K562 (cell line): Measurements from ENCODE around the gene PTPRR. TPM values are rescaled to one million over a fixed set of nuclear protein-coding genes. Genes with fewer than 3 reads are reported as not detected.

Experiments used
- ATAC-seq: fragments of 200-7000 bp; cut with Tn5 transposase; 3 replicates; pipeline ENCODE4 v1.9.1; 2020; ENCODE audit warnings: moderate library complexity
- BruUV-seq: library from RNA; stranded (reverse); fragments of 400-500 nt; replicated peaks from 2 replicates; lab custom pipeline; 2021; lab: Mats Ljungman, UMichigan
- CTCF ChIA-PET: fragments of 300-600 bp; formaldehyde crosslinking; extraction: SDS; loops from one replicate; lab custom pipeline; 2021; ENCODE audit warnings: low intra/inter-chr PET ratio; lab: Yijun Ruan, JAX
- POLR2A ChIA-PET: fragments of 300-600, 350-650 bp; sonication (Branson Sonifier 250); formaldehyde crosslinking; extraction: SDS; loops from one replicate; lab custom pipeline; 2021; ENCODE audit warnings: antibody characterized with exemption, inconsistent platforms; lab: Yijun Ruan, JAX
- DNase-seq, 4 experiments: peaks; one replicate each; pipeline versions ENCODE4 v3.0.0 to v3.0.0-alpha.2; 2011 to 2018; ENCODE audit warnings: low spot score in 3 of 4, mixed read lengths in 3 of 4; ENCODE audit errors: extremely low read depth in 1 of 4
- FAIRE-seq: peaks from 2 replicates; lab custom pipeline; 2011; peaks lifted over from hg19 to GRCh38; lab: Jason Lieb, UNC
- H2AFZ ChIP-seq: 2 replicates; pipeline ENCODE4 v1.6.0; 2011; ENCODE audit warnings: low read depth, low read length, control low read depth, inconsistent platforms
- H3K27ac ChIP-seq: fragments of 200-600 bp; 3 replicates; pipeline ENCODE4 v1.8.0; 2011; ENCODE audit warnings: low read depth, mild to moderate bottlenecking, control low read depth, inconsistent platforms, low read length, moderate library complexity, mixed read lengths; ENCODE audit errors: extremely low read depth
- H3K27me3 ChIP-seq, 2 experiments: fragments of 300-600 bp in 1 of 2; 2 replicates in 1 of 2; 3 replicates in 1 of 2; pipeline versions ENCODE4 v1.6.0 to v1.8.0; 2011; ENCODE audit warnings: inconsistent platforms in 2 of 2, low read length in 2 of 2, mild to moderate bottlenecking in 1 of 2, mixed read lengths in 1 of 2, moderate library complexity in 1 of 2; ENCODE audit not compliant: control insufficient read depth in 2 of 2, insufficient read depth in 2 of 2
- H3K36me3 ChIP-seq: fragments of 300-600 bp; 3 replicates; pipeline ENCODE4 v1.8.0; 2011; ENCODE audit warnings: mild to moderate bottlenecking, low read length, inconsistent platforms; ENCODE audit not compliant: control insufficient read depth, insufficient read depth
- H3K4me1 ChIP-seq, 2 experiments: fragments of 200-600 bp in 1 of 2; replicated peaks in 1 of 2; 2 replicates in 1 of 2; 3 replicates in 1 of 2; pipeline versions ENCODE4 v1.5.1 to v1.8.0; 2011; ENCODE audit warnings: inconsistent platforms in 2 of 2, low read length in 2 of 2, mild to moderate bottlenecking in 1 of 2, mixed read lengths in 1 of 2, moderate library complexity in 1 of 2; ENCODE audit not compliant: control insufficient read depth in 2 of 2, insufficient read depth in 2 of 2
- H3K4me2 ChIP-seq: 2 replicates; pipeline ENCODE4 v1.6.1; 2011; ENCODE audit warnings: low read length, control low read depth, inconsistent platforms, mixed read lengths; ENCODE audit not compliant: insufficient read depth
- H3K4me3 ChIP-seq: fragments of 200-600 bp; sonication (generic), shearing (Covaris generic); 2 replicates; pipeline ENCODE4 v1.5.1; 2016; ENCODE audit warnings: control low read depth, inconsistent platforms
- H3K79me2 ChIP-seq: fragments of 200-600 bp; 3 replicates; pipeline ENCODE4 v1.8.0; 2011; ENCODE audit warnings: low read length, inconsistent platforms; ENCODE audit not compliant: control insufficient read depth, insufficient read depth
- H3K9ac ChIP-seq, 2 experiments: 2 replicates each; pipeline versions ENCODE4 v1.6.0 to v1.6.1; 2011; ENCODE audit warnings: low read depth in 2 of 2, low read length in 2 of 2, control low read depth in 1 of 2, inconsistent platforms in 1 of 2, mild to moderate bottlenecking in 1 of 2, mixed read lengths in 1 of 2; ENCODE audit not compliant: insufficient read depth in 1 of 2
- H3K9me1 ChIP-seq: one replicate; pipeline ENCODE4 v1.6.0; 2011; ENCODE audit warnings: inconsistent platforms, mild to moderate bottlenecking, low read length, moderate library complexity; ENCODE audit not compliant: control insufficient read depth, insufficient read depth
- H3K9me3 ChIP-seq: replicated peaks from 2 replicates; pipeline ENCODE4 v1.5.1; 2011; ENCODE audit warnings: low read depth, low read length, inconsistent platforms; ENCODE audit not compliant: control insufficient read depth, insufficient read depth
- H4K20me1 ChIP-seq: replicated peaks from 2 replicates; pipeline ENCODE4 v1.6.1; 2011; ENCODE audit warnings: low read length, inconsistent platforms, mixed read lengths; ENCODE audit not compliant: control insufficient read depth, insufficient read depth
- ETS1 ChIP-seq: conservative IDR thresholded peaks from 2 replicates; pipeline ENCODE4 v1.6.1; 2011; ENCODE audit warnings: low read depth, mild to moderate bottlenecking, low read length; ENCODE audit not compliant: control insufficient read depth
- GATAD2B ChIP-seq: fragments of 450-650 bp; IDR thresholded peaks from 2 replicates; pipeline ENCODE4 v1.6.1; 2017; ENCODE audit warnings: mild to moderate bottlenecking, borderline replicate concordance
- MTA1 ChIP-seq: fragments of 450-650 bp; IDR thresholded peaks from 2 replicates; pipeline ENCODE4 v1.6.1; 2017; ENCODE audit warnings: borderline replicate concordance
- PURB ChIP-seq: sonication (generic); formaldehyde crosslinking; IDR thresholded peaks from 2 replicates; pipeline ENCODE4 v1.9.0; 2021; ENCODE audit warnings: low read depth, mild to moderate bottlenecking, missing genetic modification reagents
- RBM39 ChIP-seq: fragments of 200-400 bp; formaldehyde crosslinking; optimal IDR thresholded peaks from 2 replicates; pipeline ENCODE3; 2018; ENCODE audit warnings: low read depth, low read length
- ZNF175 ChIP-seq: fragments of 200-800 bp; sonication (Bioruptor generic); IDR thresholded peaks from 2 replicates; pipeline ENCODE4 v1.6.1; 2016; ENCODE audit warnings: low read depth, mild to moderate bottlenecking, missing genetic modification characterization, missing compliant biosample characterization
- WGBS: fragments of 100-300 bp; shearing (Covaris generic); methylation state at CpG from one replicate; pipeline ENCODE4 v1.1.6; 2016; ENCODE audit warnings: low coverage, mixed read lengths; ENCODE audit not compliant: insufficient coverage; ENCODE audit errors: missing lambda C conversion rate; 5-methylcytosine and 5-hydroxymethylcytosine counted together
- in situ Hi-C: fragments of 300-500 bp; cut with MboI; formaldehyde crosslinking; loops from 4 replicates; pipeline ENCODE4 v1.15.0; 2018; ENCODE audit warnings: inconsistent platforms, mixed read lengths
- intact Hi-C: fragments of 100-400 bp; cut with micrococcal nuclease; formaldehyde crosslinking; loops from 2 replicates; pipeline ENCODE4 v1.14.2; 2022
- polyA plus RNA-seq, 8 experiments: library from polyadenylated mRNA; depleted of rRNA in 4 of 8; stranded (reverse) in 5 of 8; unstranded in 3 of 8; fragments of >200 nt; fragmentation: Nextera tagmentation in 2 of 8; fragmentation: Illumina TruSeq in 1 of 8; extraction: Ambion mirVana in 2 of 8; extraction: Trizol in 1 of 8; gene quantifications; 2 replicates each; pipeline versions ENCODE4 v1.2.1 to v1.2.3, GENCODE V29; 2011 to 2014; ENCODE audit warnings: inconsistent platforms in 1 of 8, missing spikeins in 1 of 8
- total RNA-seq, 7 experiments: library from RNA; depleted of rRNA in 6 of 7; stranded (reverse); fragments of >200 nt in 6 of 7; fragmentation: Illumina TruSeq in 2 of 7; extraction: Trizol in 2 of 7; gene quantifications; 2 replicates each; pipeline versions ENCODE4 v1.2.1 to v1.2.3, GENCODE V29; 2011 to 2021; ENCODE audit warnings: low replicate concordance in 1 of 7

PTPRR gene
- total and polyA plus RNA-seq, 9 of the 15 experiments (the other 6 are each of a cell fraction or from before 2014, with no cell fraction given): 6.6 to 41.7 (median 12.3) TPM

GRCh38 chr12:70744178-70744577, 176.4 kb downstream of the PTPRR start (continued):
- TF ChIP-seq ETS1 (no peak), ZNF175 (no peak), MTA1 (no peak), RBM39 (no peak)

- 37% methylated on average over 4 of the region's 4 CpGs for WGBS
- TF ChIP-seq PURB (CRISPR knock-in tag) (no peak), GATAD2B (no peak)
- no peaks in the 10 kb centered on the region for H4K20me1 ChIP-seq
- CTCF ChIA-PET: no interaction called here
- no peak overlapping the region for H3K27ac ChIP-seq
- H3K4me2 ChIP-seq: no peak overlapping the region
- intact Hi-C loops (no loop called here), in situ Hi-C loops (loop anchor here (25.0 kb wide), 1 partner anchor 271 kb away; no protein-coding TSS in a partner anchor)
- H3K4me3 ChIP-seq: no peak overlapping the region
- H3K9me1 ChIP-seq: no peaks in the 10 kb centered on the region
- DNase-seq (no peak), FAIRE-seq (no peak), ATAC-seq (no peak)
- POLR2A ChIA-PET: no interaction called here
- no peak overlapping the region for H2AFZ ChIP-seq
- no peak overlapping the region for H3K9ac ChIP-seq
- H3K9me3 ChIP-seq: no peaks in the 10 kb centered on the region
- no peaks in the 10 kb centered on the region for H3K36me3 ChIP-seq
- H3K4me1 ChIP-seq: no peaks in the 10 kb centered on the region
- no TSS peak for BruUV-seq
- H3K79me2 ChIP-seq: no peaks in the 10 kb centered on the region
- H3K27me3 ChIP-seq: no peaks in the 10 kb centered on the region
These were observed 179.3 kb downstream of the PTPRR start for GRCh38 chr12:70741256-70741655.
